GM19372 (cell line): ENCODE measurements around the gene CBLN1.
"Not testable (repeated sequence)": the region's sequence is repeated elsewhere in the genome, so short reads cannot be mapped to it uniquely, and the experiment has no call there.

Experiments
- ATAC-seq: cut with Tn5 transposase; IDR thresholded peaks from one replicate; pipeline ENCODE4 v1.9.1; 2021; ENCODE audit warnings: mild to moderate bottlenecking, low read depth, moderate library complexity; ENCODE audit not compliant: unreplicated experiment

Gene CBLN1

DNA sequence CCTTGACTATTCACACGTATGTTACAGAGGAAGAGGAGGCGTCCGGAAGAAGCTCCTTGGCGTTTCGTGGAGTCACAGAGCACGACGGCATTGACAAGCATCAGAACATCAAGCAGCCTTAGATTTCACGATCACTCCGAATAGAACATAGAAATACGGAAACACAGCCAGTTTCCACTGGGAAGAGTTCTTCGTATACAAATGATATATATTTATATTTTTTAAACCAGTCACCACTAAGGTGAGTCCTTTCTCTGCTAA lies 3.1 kb downstream of the CBLN1 start:
- ATAC-seq, result no peak

- no peak for ATAC-seq
Measured at GRCh38 chr16:49277766-49278566, 3.7 kb downstream of the CBLN1 start.

- no peak for ATAC-seq
Measured at GRCh38 chr16:49277386-49277742, 4.3 kb downstream of the CBLN1 start.

DNA sequence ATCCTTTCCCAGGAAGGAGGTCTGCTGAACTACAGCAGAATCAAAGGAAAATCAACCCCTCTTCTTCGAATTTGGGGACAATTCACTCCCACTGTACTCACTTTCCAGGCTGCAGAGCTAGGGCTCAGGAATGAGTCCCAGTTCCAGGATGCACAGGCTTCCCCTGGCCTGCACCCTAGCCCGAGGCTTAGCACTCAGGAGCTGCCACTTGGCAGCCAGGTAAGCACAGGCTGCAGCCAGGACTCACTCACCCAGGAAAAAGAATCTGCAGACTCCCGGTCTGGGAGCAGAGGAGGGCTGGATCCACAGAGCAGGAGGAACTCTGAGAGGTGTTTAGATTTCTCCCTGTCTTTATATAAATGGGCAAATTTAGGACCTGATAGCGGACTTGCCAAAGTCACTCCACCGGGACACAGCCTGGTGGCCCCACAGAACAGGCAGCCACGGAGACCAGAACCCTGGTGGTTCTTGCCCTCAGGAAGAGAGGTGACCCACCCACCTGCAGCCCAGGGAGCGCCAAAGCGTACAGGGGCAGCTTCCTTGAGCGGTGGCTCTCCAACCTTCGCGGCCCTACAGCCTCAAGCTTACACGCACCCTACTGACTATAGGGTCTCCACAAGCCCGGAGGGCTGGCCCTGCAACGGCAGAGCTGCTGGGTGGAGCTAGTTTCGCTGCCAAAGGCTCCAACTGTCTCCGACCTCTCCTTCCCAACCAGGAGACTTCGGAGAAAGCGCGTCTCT lies 4.8 kb downstream of the CBLN1 start:
- no peak for ATAC-seq

DNA sequence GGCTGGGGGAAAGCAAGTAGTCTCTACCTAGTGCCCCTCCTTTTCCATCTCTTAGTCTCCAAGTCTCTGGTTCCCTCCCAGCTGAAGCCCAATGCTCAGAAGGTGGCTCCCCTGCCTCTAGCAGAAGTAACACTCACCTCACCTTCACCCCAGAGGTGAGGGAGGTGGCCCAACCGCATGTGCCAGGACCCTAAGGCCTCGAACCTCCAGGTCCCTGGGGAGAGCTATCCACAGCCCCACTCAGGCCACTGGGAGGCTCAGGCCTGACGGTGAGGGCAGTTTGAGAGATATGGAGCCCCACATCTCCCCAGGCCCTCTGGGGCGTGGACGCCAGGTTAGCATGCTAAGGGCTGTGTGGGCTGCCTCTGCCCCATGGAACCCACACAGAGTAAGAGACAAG lies 5.8 kb downstream of the CBLN1 start:
- no peak for ATAC-seq

- ATAC-seq, result no peak
Measured at GRCh38 chr16:49275050-49275730, 6.4 kb downstream of the CBLN1 start.

DNA sequence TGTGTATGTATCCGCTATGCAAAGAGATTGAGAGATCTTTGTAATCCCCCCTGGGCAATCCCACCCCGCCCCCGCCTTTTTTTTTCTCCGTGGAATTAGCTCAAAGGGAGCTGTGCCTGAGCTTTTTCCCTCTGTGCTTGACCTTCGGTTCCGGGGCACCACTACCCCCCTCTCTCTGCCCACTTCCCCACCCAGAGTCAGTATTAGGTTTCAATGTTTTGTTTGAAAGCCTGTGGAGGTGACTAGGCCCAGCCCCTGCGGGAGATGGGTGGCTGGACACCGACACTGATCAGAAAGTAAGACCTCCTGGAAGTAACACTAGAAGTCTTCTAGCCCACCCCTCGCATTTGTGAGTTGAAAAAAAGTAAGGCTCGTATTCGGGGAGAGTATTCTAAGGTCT lies 7.0 kb downstream of the CBLN1 start:
- ATAC-seq, result no peak

GRCh38 chr16:49273771-49274170 lies 7.9 kb downstream of the CBLN1 start:
- ATAC-seq, result no peak

DNA sequence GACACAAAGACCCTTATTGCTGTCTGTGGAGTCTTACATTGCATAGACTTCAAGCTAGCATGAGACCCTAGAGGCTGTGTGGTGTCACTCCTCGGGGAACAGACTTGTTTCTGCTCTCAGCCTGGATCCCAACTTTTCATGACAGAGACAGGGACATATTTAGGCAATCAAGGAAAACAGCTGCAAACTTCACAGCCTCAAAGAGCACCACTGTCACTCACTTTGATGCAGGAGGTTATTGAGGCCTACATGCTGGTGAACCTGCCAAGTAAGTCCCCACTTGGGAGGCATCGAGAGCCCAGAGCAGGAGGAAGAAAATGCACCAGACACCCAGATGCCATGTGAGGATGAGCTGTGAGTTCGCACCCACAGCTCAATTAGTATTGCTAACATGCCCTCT lies 10.3 kb downstream of the CBLN1 start:
- ATAC-seq, result no peak

- no peak for ATAC-seq
Measured at GRCh38 chr16:49269201-49269600, 12.4 kb downstream of the CBLN1 start.

GRCh38 chr16:49268667-49269066 lies 13.0 kb downstream of the CBLN1 start:
- ATAC-seq, result no peak

- ATAC-seq, result no peak
Measured at GRCh38 chr16:49262501-49262900, 19.1 kb downstream of the CBLN1 start.

DNA sequence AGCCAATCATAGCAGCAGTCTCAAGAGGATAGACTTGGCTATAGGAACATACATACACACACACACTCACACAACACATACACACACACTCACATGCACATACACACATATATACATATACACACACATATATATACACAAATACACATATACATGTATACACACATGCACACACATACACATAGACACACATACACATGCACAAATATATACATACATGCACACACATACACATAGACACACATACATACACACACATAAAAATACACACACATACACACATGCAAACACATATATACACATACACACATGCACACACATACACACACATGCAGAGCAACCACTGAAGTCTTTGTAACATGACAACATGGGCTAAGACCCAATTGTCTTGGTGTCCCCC lies 19.7 kb downstream of the CBLN1 start:
- no peak for ATAC-seq

DNA sequence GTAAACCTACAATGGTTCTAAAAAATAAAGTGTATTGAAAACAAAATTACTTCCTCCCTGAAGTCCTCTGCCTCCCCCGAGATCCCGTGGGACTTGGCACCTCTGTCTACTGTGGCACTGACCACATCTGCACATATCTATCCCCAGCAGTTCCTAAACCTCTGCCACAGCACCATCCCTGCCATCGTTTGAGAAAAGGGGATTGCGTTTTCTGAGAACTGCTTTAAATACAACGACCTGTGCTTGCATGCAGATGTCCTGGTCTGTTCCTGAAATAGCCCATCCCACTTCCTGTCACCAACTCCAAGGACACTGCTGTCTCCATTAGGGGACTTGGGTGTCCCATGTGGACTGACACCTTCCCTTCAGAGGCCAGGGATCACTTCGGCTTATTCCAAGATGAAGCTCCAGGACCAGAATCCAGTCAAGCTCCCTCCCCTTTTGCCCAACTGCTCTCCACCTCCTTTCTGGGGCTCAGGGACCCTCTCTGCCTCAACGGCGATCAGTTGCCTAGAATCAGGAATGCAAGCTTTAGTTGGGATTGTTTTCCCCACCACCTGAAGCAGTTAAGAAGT lies 20.6 kb downstream of the CBLN1 start:
- ATAC-seq, result no peak

GRCh38 chr16:49260253-49260652 lies 21.4 kb downstream of the CBLN1 start:
- ATAC-seq, result no peak

DNA sequence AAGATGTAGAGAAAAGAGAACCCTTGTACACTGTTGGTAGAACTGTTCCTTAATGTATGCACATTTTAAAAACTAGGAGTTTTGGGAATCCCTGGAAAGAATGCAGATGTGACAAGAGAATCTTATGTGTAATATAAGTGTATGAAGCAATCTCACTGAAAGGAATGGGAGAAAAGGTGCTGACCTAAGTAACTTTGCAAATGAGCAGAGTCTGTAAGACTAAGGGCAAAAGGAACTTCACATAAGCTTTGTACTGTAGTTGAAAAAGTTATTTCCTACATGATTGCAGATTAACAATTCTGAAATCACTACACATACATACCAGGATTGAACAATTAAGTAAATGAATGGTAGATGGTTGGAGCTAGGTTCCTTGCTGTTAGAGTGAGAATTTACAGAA lies 22.3 kb downstream of the CBLN1 start:
- no peak for ATAC-seq

- no peak for ATAC-seq
Measured at GRCh38 chr16:49250689-49251088, 30.9 kb downstream of the CBLN1 start.

- ATAC-seq, result no peak
Measured at GRCh38 chr16:49248227-49248626, 33.4 kb downstream of the CBLN1 start.

DNA sequence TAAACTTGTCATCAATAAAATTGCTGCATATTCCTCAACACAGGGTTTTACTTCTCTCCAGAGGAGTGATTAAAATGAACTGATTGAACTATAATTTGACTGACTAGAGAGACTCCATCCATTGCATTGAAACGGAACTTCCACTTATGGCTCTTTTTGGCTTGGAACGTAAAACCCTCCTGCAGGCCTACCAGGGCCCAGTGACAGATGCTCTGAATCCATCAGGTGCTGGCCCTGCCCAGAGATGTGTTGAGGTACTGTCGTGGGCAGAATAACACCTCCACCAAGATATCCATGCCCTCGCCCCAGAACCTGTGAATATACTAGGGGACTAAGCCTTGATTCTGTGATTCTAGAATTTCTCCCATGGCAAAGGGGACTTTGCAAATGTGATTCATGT lies 45.4 kb downstream of the CBLN1 start:
- ATAC-seq, result no peak

- ATAC-seq, result not testable (repeated sequence)
Measured at GRCh38 chr16:49228335-49228734, 53.3 kb downstream of the CBLN1 start.
